K562 (cell line): ENCODE results near the gene CGNL1. TPM values are rescaled to one million over a fixed set of nuclear protein-coding genes. Genes with fewer than 3 reads are reported as not detected.

ENCODE experiments used
- ATF2 ChIP-seq: sonication (generic); formaldehyde crosslinking; IDR thresholded peaks from 2 replicates; pipeline ENCODE4 v1.8.1; 2022; ENCODE audit warnings: missing genetic modification reagents
- CAMTA2 ChIP-seq: fragments of 250-450 bp; sonication (Bioruptor Pico); conservative IDR thresholded peaks from 2 replicates; pipeline ENCODE4 v1.5.1; 2022
- CTBP1 ChIP-seq: fragments of 450-650 bp; IDR thresholded peaks from 2 replicates; pipeline ENCODE4 v1.6.1; 2016; ENCODE audit warnings: borderline replicate concordance
- CXXC5 ChIP-seq: fragments of 250-450 bp; sonication (Bioruptor Pico); IDR thresholded peaks from 2 replicates; pipeline ENCODE4 v1.8.0; 2022; ENCODE audit warnings: inconsistent platforms, mild to moderate bottlenecking, moderate library complexity
- E2F1 ChIP-seq: sonication (generic); formaldehyde crosslinking; IDR thresholded peaks from 2 replicates; pipeline ENCODE4 v1.8.1; 2023; ENCODE audit warnings: mild to moderate bottlenecking, missing genetic modification reagents, moderate library complexity
- HSF4 ChIP-seq: fragments of 250-450 bp; sonication (Bioruptor Pico); IDR thresholded peaks from 2 replicates; pipeline ENCODE4 v2.1.2; 2022; ENCODE audit warnings: mild to moderate bottlenecking, moderate library complexity, borderline replicate concordance
- MNT ChIP-seq, 2 experiments: fragments of 450-650 bp; conservative IDR thresholded peaks; 2 replicates each; pipeline ENCODE4 v1.6.1; 2017; ENCODE audit warnings: mild to moderate bottlenecking in 2 of 2, moderate library complexity in 2 of 2
- MYC ChIP-seq, 2 experiments: fragments of 250-450 bp in 1 of 2; sonication (Bioruptor Pico) in 1 of 2; IDR thresholded peaks; 2 replicates each; pipeline versions ENCODE4 v1.5.1 to v1.6.1; 2012 to 2021; ENCODE audit warnings: low read depth in 2 of 2, borderline replicate concordance in 1 of 2, improper control_type of control experiment in 1 of 2, low read length in 1 of 2, mild to moderate bottlenecking in 1 of 2, moderate library complexity in 1 of 2
- NCOA4 ChIP-seq: fragments of 450-650 bp; IDR thresholded peaks from 2 replicates; pipeline ENCODE4 v1.6.1; 2018; ENCODE audit warnings: mild to moderate bottlenecking; ENCODE audit not compliant: partially characterized antibody
- NEUROD1 ChIP-seq: fragments of 150-350 bp; IDR thresholded peaks from 2 replicates; pipeline ENCODE4 v1.6.1; 2014; ENCODE audit warnings: borderline replicate concordance, low read length, low read depth; ENCODE audit not compliant: partially characterized antibody
- TSC22D4 ChIP-seq: fragments of 450-650 bp; IDR thresholded peaks from 2 replicates; pipeline ENCODE4 v1.6.1; 2016; ENCODE audit warnings: missing genetic modification characterization, missing biosample characterization, control low read depth
- ZBTB11 ChIP-seq, 3 experiments: fragments of 200-800 bp in 1 of 3; fragments of 250-450 bp in 1 of 3; fragments of 450-650 bp in 1 of 3; sonication (Bioruptor Pico) in 1 of 3; sonication (Bioruptor generic) in 1 of 3; formaldehyde crosslinking in 1 of 3; IDR thresholded peaks; 2 replicates each; pipeline versions ENCODE4 v1.6.1 to v1.8.0; 2016 to 2022; ENCODE audit warnings: mild to moderate bottlenecking in 2 of 3, missing genetic modification characterization in 2 of 3, missing compliant biosample characterization in 1 of 3, moderate library complexity in 1 of 3
- ZBTB7A ChIP-seq: IDR thresholded peaks from 2 replicates; pipeline ENCODE4 v1.6.1; 2011; ENCODE audit warnings: low read depth, mild to moderate bottlenecking, low read length, moderate library complexity, borderline replicate concordance; ENCODE audit not compliant: control insufficient read depth
- ZFP30 ChIP-seq: fragments of 250-450 bp; sonication (Bioruptor Pico); IDR thresholded peaks from 2 replicates; pipeline ENCODE4 v1.8.0; 2022; ENCODE audit warnings: moderate library complexity, mild to moderate bottlenecking, inconsistent platforms, borderline replicate concordance
- ZHX1 ChIP-seq: fragments of 150-350 bp; conservative IDR thresholded peaks from 2 replicates; pipeline ENCODE4 v1.6.1; 2014; ENCODE audit warnings: low read length
- ZNF668 ChIP-seq: fragments of 250-450 bp; sonication (Bioruptor Pico); IDR thresholded peaks from 2 replicates; pipeline ENCODE4 v1.8.0; 2022; ENCODE audit warnings: mild to moderate bottlenecking, inconsistent platforms
- polyA plus RNA-seq, 8 experiments: library from polyadenylated mRNA; depleted of rRNA in 4 of 8; stranded (reverse) in 5 of 8; unstranded in 3 of 8; fragments of >200 nt; fragmentation: Nextera tagmentation in 2 of 8; fragmentation: Illumina TruSeq in 1 of 8; extraction: Ambion mirVana in 2 of 8; extraction: Trizol in 1 of 8; gene quantifications; 2 replicates each; pipeline versions ENCODE4 v1.2.1 to v1.2.3, GENCODE V29; 2011 to 2014; ENCODE audit warnings: inconsistent platforms in 1 of 8, missing spikeins in 1 of 8
- total RNA-seq, 7 experiments: library from RNA; depleted of rRNA in 6 of 7; stranded (reverse); fragments of >200 nt in 6 of 7; fragmentation: Illumina TruSeq in 2 of 7; extraction: Trizol in 2 of 7; gene quantifications; 2 replicates each; pipeline versions ENCODE4 v1.2.1 to v1.2.3, GENCODE V29; 2011 to 2021; ENCODE audit warnings: low replicate concordance in 1 of 7

The CGNL1 gene
- total and polyA plus RNA-seq, 9 of the 15 experiments (the other 6 are each of a cell fraction or from before 2014, with no cell fraction given): 0.01 to 0.07 TPM; not detected in 7

GRCh38 chr15:57328479-57328878 is 47.8 kb upstream of the CGNL1 start (continued):
- TF ChIP-seq ZBTB11 (CRISPR knock-in tag; IDR thresholded peaks at IDR 0.05) (no peak; a peak in 1 of 6 replicates), CXXC5 (CRISPR knock-in tag) (peak; percentile 79), CAMTA2 (CRISPR knock-in tag) (no peak), CTBP1 (no peak), E2F1 (no peak), HSF4 (no peak), NCOA4 (no peak), ATF2 (no peak), ZHX1 (no peak), TSC22D4 (no peak), ZFP30 (no peak), ZNF668 (CRISPR knock-in tag) (no peak), MNT (conservative IDR thresholded peaks at IDR 0.05) (0 out of 4 replicates have a peak, but pooled peaks of 1 of the 2 experiments have one; percentile 14), MYC (IDR thresholded peaks at IDR 0.05; ENCODE audit: low read depth, low read length) (0 out of 2 replicates have a peak, but pooled peaks have one; percentile 30), MYC (CRISPR knock-in tag; IDR thresholded peaks at IDR 0.05; ENCODE audit: borderline replicate concordance, low read depth) (no peak), ZBTB7A (no peak), NEUROD1 (no peak)
